Measurements from ENCODE around the gene SOX6.

Gene SOX6

DNA sequence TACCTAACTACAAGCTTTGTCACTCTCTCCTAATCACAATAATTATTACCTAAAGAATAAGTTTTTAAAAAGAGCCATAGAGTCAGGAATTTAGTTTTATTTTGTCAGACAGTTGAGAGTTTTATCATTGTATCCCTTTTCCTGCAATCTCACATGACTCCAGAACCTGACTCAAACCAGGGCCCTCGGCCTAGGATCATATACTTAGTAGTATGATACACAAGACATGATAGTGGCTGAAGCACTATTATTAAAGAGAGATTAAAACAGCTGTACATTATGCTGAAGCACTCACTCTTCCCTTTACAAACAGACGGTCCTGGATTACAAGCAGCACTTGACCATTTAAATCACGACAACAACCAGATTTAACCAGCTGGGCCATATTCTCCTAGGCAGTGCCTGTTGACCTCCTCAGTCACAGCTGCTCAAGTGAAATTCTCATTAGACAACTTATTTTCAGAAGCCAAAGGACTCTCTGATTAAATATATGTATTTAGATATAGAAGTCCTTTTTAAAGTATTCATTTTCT is 44.0 kb downstream of the SOX6 start:
- DNase-seq = peak; percentile 96

DNA sequence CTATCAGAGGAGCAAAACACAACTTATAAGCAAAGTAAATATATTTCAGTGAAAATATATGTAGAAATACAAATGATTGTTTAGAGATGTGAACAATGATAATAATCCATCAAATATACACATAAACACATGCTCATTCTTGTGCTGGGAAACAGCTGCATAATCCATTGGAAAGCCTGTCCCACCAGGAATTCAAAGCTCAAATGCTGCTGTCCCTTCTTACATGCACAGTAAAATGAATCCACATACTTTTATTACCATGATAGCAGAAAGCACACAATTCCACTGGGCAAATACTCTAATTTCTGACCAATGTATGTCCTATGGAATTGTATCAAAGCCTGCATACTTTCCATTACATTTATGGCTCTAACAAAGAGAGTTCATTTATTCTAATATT is 44.5 kb downstream of the SOX6 start:
- DNase-seq = no peak

DNA sequence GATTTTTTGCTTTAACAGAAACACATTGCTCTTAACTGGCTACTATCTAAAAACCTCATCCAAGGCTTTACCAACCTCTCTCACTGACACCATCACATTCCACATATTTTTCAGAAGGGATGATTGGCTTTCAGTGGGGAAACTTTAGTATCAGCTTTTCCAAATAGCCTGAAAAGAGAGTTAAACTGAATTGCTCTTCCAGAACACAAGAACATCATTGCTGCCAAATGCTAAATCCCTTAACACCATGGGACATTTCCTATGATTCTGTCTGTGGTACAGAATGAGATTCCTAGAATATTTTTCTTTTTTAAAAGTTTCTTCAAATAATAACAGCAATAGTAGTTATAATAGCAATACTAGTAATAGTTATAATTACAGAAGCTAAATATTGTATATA is 45.4 kb downstream of the SOX6 start:
- DNase-seq = no peak

DNA sequence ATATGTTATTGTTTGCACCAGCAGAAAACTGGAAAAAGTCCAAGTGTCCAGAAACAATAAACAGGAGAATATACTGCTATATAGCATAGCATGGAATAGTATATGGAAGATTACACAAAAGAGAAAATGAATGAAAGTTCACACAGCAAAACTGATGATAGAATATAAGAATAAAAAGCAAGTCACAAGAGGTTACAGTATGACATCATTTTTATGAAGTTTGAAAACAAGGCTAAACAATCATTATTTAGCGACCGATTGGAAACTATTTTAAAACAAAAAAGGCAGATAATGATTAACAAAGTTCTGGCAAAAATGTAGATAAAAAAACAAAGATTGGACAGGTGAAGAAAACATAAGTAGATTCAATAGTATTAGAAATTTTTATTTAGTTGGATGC is 47.1 kb downstream of the SOX6 start:
- DNase-seq = no peak

DNA sequence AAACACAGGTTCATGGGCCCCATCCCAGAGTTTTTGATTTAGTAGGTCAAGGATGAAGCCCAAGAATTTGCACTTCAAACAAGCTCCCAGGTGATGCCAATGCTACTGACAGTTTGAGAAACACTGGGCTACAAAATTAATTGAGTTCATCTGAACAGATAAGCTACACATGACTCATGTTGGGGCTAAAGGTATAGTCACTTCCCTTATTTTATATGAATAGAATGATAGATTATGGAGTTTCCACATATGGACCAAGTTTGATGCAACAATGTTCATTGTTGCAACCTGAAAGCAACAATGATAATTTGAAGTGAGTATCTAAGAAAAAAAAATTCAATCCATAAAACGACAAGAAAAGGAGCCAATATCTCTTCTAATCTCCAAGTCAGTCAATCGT is 54.9 kb downstream of the SOX6 start:
- DNase-seq = no peak

DNA sequence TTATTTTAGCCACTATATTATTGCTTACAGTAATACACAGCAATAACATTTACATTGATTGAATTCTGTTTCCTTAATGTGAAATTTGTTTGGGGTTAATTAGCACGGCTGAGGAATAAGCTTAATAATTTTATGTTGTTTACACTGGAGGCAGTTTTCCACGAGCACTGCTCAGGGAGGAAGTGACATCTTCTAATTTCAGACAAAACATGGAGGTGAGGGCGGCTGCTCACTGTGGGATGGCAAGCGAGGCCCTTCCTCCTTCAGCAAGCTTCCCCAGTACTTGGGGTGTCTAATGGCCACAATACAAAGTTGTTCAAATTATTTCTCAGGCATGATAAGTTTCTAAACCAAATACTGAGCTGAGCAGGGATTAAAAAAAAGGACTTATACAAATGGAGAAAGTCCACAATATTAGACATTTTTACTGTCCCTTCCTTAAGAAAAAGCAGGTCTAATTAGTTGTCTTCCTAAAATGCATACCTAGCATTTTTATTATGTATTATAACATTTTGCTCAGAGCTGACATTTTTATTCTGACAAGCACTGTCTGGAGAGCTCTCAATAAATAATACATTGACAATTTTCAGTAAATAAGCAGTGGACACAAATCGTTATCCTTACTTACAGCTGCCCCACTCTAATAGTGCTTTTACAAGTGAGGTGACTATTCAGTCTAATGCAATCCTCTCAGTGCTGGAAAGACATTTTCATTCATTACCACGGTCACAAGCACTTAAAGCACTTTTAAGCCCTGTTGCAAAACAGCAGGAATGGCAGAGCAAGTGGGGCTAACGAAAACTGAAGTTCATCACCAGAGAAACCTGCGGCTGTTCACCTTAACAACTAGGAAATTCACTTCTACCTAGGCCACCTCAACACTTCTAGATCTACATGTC is 56.2 kb downstream of the SOX6 start:
- no peak for DNase-seq

DNA sequence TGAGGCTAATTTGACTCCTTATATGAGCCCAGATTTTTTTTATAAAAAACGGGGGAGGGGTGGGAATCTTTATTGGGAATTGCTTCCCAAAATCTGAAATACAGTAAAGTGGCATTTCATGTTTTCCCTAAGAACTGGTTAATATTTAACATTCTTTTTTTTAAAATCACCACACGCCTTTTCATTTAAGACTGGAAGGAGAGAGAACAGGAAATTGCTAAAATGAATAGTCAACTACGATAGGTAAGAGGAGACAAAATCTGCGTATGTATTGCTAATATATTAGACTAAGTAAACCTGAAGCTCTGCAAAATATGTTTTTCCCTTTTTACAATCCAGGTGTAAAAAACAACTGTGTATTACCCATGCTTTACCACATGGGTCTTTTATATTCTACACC is 57.0 kb downstream of the SOX6 start:
- no peak for DNase-seq

DNA sequence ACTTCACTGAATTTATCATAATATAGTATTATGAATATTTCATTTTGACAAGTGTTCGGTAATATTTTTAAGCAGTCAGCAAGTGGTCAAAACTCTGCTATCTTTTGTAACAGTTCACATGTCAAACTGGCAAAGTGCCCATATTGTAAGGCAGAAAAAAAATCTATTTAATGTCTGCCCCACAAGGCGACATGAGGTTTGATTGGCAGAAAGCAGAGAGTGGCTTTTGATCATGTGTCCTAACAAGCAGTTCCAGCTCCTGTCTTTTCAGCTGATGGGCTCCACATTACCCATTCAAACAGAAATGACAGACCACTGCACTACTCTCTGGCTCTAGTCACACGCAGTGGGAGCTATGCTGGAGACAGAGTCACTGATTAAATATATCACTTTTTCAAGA is 59.0 kb downstream of the SOX6 start:
- no peak for DNase-seq

DNA sequence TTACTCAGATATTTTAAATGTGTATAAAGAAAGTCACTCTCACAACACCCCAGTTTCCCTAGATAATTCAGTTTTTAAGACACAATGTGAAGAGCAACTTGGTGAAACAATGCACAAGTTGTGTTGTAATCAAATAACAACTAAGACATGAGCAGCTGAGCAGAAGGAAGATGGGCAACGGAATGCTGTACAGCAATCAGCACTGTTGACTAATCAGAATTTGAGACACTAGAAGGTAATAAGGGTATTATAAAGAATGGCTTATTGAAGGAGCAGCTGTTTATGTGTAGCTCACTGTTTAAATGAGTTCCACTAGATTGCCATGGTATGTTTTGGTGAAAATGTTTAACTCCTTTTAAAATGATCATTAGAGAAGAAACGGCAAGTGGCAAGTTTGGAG is 60.1 kb downstream of the SOX6 start:
- peak; percentile 30 for DNase-seq

DNA sequence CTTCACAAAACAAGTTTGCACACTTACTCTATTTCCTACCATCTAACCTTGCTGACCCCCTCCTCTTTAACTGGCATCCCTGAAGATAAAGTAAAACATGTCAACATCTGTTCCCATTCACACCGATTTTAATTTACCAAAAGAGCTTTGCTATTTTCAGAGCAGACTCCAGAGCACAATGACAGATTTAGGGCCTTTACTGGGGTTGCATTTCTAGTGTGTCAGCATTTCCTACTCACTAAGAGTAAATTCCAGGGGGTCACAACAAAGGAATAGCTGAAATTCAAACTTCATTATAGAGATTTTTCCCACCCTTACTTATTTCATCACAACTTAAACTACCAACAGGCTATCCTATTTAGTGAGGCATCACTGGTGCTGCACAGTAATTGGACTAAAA is 60.8 kb downstream of the SOX6 start:
- no peak for DNase-seq

DNA sequence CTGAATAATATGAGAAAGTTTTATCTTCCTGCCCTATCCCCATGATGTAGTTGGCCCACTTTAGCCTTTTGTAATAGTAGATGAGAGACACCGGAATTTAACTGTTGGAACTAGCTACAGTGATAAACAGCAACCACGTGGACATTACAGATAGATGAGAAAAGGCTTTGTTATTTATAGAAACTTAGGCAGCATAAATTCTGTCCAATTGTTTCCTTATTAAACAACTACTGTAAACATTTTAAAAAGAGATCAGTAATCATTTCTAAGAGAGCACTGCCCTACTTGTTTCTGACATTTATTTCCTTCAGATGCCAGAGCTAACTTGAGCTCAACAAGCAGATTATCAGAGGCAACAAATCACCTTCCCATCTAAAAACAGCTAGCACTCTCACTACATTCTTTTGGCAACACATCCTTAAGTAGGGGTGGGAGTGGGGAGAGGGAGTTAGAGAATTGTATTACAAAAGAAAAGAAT is 63.1 kb downstream of the SOX6 start:
- DNase-seq = no peak

DNA sequence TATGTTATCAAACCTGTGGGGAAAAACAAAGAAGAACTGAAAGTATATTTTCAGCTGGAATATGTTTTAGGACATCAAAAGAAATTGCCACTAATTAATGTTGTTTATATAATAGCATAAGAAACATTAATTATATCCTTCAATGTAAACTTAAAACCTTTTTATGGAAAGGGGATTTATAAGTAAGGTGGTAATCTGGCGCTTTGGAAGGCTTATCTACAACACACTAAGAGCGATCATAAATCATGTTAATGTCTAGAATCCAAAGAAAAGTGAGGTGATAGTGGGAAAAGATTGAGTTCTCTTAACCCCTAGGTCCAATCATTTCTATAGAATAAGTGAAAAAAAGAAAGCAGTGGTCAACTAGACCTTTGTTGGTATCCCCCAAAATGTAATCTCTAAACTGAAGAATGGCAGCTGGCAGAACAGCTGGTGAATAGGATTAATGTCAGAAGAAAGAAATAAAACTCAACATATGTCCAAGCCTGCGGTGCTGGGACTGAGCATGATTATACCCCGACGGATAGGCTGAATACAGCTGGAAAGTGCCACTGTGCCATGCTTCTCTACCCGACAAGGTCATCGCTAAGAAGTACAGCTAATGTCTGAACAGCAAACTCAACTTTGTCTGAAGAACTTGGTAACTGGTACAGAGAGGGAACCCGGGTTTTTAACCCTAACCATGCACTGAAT is 64.0 kb downstream of the SOX6 start:
- DNase-seq = peak; percentile 91

DNA sequence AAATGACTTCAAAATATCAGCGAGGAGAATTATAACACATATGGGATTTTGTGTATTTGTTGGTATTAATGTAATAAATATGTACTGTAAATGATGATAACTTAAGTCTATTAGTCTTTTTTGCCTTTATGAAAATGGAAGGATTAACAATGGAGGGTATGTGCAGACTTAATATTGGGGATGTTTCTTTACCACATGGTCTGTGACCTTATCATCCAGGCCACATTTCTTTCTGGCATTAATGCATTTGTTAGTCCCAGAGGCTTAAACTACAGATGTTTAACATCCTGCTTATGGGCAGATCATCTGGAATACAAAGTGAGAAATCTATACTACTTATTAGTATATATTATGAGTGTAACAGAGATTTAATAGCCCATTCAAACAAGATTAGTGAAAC is 64.6 kb downstream of the SOX6 start:
- peak; percentile 85 for DNase-seq

DNA sequence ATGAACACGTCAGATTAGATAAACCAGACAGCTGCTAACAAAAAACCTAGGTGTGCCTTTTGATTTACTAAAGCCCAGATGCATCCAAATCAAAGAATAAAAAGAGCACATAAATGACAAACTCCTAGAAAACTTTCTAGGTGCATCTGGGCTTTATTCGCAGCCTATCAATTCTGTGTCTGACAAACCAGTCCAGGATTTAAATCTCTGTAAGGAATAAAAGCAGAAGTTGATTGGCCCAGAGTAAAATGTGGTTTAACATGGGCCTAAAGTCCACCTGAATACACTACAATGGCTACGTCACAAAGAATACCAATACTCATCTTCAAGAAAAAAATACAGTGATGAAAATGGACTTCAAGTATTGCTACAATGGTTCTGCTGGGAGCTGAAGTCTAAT is 66.8 kb downstream of the SOX6 start:
- DNase-seq = no peak

DNA sequence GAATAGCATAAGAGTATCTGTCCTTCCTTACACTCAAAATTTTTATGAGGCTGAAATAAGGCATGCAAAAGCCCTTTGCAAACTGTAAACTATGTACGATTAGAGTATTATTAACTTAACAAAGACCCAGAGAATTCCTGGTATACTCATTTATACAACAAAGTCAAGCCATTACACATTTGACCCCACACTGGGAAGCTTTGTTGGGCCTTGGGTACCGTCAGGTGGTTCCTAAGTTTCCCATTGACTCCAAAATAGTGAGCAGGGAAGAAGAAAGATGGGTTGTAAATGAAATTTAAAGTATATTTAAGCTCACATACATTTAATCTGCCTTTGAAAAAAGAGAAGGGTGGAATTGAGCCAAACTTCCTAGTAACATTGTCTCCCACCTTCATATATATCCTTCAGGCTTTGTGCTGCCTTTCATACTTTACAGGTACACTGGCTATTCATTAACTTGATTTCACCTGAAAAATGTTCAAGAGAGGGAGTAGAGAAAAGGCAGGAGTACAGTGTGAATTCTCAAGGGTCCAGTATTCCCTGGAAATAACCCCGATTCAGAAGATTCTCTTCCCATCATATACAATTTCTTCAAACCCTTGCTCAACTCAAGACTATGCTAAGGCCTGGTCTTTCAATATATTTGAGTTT is 68.6 kb downstream of the SOX6 start:
- no peak for DNase-seq

DNA sequence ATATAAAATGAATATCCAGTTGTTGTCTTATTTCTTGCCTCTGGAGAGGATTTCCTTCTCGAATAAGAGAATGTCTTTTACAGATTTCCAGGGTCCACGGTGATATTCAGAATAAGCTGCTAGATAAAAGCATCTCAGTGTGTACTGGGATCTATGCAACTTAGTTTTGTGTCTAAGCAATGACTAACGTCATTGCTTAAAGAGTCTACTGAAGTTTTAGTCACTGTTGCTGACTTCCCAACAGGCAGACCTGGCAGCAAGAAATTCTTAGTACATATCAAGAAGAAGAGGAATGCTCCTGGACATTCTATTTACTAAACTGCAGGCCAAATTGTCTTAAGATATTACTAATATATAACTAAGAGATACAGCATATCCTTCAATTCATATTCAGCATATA is 70.3 kb downstream of the SOX6 start:
- no peak for DNase-seq

DNA sequence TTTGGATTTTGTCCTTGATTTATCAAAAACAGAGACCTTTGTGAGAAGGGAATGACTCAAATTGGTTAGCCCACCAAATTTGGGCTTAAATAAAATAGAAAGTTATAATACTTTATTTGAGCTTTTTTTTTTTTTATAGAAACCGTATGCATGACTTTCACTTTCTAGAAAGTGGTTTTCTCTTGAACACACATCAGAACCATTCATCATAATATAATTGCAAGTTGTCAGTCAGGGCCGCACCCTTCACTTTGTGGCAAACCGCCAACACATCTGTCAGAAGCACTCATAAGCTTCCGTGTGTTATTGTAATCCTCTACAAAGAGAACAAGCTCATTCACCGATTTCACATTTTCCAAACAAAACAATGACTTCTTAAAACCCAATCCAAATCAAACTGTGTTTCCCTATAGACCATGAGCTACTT is 76.1 kb downstream of the SOX6 start:
- DNase-seq = peak; percentile 50

DNA sequence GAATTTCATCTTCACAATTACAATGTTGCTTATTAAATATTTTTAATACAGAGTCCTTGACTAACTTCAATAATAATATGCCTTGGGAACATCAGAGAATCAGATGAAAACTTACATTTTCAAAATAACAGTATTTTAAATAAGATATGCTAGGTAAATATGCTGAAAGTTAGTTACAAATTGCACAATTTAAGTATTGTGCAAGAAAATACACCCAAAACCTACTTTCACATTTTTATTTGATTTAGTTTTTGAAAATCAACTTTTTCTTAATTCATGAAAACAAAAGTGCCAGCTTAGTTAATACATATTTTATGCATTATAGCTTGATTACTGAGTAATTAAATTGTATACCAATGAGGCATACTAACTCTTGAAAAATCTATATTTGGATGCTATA is 76.8 kb downstream of the SOX6 start:
- no peak for DNase-seq

DNA sequence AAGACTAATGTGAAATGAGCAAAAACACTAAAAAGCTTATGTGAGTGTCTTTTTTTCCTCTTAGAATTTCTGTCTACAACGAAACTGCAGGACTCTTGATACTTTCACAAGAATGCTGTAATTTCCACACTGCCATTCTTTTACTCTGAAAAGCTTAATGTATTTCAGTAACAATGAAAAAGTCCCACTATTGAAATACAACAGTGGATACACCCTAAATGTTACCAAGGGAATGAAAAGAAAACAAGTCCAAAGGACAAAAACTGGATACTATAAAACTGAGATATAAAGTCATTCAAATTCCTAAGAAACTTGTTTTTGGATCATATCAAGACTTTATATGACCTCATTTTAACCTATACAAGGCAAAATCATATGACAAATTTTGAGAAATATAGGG is 77.4 kb downstream of the SOX6 start:
- no peak for DNase-seq

DNA sequence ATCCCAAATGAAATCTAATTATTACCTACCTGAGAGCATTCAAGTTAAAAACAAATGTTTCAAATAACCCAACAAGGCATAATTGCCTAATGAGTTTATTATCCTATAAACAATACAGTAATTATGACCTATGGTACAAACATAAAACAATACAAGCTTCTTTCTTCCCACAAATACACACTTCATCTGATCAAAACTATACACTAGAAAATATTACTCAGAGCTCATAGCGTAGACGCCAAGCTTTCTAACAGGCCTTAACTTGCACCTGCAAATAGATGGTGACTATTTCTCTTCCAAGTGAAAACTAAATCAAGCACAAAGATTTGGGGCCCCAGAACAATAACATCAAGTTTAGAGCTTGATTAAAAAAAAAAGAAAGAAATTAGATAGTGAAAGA is 78.1 kb downstream of the SOX6 start:
- DNase-seq = no peak

DNA sequence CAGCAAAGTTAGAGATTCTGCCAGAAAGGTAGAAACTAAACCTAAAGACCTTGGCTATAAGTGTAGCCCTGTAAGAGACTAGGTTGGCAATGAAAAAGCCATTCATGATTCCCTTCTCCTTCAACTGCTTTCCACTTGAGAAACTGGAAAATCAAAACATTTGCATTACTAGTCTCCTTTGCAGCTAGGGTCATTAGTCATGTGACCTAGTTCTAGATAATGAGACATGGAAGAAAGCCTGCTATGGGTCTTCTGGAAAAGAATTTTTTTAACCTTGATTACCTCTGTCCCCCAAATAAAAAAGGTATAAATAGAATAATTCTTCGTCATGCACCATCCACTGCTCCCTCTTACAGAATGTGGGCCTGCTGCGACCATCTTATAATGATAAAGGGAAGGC is 80.1 kb downstream of the SOX6 start:
- no peak for DNase-seq

DNA sequence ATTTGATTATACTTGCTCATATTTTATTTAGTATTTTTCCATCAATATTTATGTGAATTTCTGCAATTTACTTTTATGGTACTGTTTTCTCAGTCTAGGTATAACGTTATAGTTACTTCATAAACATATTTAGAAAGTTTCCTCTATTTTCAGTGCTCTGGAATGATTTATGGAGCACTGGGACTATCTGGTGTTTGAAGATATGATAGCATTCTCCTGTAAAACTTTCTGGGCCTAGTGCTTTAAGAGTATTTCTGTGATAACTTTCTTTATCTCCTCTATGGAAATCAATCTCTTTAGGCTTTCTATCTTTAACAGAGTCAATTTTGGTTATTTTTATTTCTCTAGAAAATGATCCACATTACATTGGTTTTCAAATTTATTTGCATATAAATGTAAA is 85.1 kb downstream of the SOX6 start:
- DNase-seq = no peak

DNA sequence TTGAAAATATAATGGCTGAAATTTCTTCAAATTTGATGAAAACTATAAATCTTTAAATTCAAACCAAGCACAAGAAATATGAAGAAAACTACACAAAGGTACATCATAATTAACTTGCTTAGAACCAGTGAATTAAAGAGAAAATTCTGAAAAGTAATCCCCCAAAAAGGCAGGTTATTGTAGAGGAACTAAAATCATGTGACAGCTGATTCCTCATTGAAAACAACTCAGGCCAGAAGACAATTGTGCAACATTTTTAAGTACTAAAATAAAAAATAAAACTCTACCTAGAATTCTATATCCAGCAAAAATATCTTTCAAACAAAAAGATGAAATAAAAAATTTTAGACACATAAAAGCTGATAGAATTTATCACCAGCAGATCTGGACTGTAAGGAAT is 90.3 kb downstream of the SOX6 start:
- no peak for DNase-seq

DNA sequence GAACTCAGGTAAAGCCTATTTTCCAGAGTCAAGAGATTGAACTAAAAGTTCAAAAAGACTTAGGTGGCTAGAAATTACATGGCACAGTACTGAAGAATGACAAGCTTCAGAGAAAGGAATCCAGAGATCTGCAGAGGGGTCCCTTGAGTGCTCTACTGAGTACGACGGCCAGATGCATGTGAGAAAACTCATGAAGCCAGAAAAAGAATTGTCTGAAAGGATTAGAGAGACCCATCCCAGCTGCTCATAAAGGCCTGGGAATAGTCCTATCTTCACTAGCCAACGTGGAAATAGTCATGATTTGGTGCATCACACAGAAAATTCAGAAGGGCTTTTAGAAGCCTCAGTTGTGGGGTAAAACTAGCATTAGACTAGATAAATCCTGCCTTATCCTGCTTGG is 91.3 kb downstream of the SOX6 start:
- DNase-seq = no peak

Data from NCI-H524 treated with DMSO at 0.1 percent for 48 hours (cell line).